Heart left ventricle (tissue), 13 donors: Measurements from ENCODE around the gene ITGB3.

Experiments
- CTCF ChIP-seq, 12 donors: fragments of 200-600 bp; sonication (generic) in 4 of 12; IDR thresholded peaks; one replicate each; pipeline versions ENCODE4 v1.5.0 to v1.8.0; 2018 to 2022; ENCODE audit warnings: antibody characterized with exemption in 12 of 12, mild to moderate bottlenecking in 5 of 12
- POLR2A ChIP-seq, 2 donors: fragments of 450-650 bp; IDR thresholded peaks; one replicate each; pipeline ENCODE4 v1.6.1; 2017; ENCODE audit warnings: antibody characterized with exemption in 2 of 2, mild to moderate bottlenecking in 2 of 2, moderate library complexity in 2 of 2
- donor health status: ischemic (EF 13 %, LVEDD 7.1; RV severe dilation, severe dysfunction).
- donor health status: DM: no; HTN: yes; CAD: no.
- donor health status: DM: no; HTN: no; CAD: no.
- donor health status: ischemic (EF 25% LVEDD 6.9; RV normal size, moderate dysfunction).
- donor health status: ischemic (EF 25% LVEDD 5.7; RV mildly dilated, moderate dysfunction).
- donor health status: ischemic (EF 35%, LVEDD 5.7; RV mildly dilated, moderate dysfunction).
- donor health status: nonischemic (EF 11% LVEDD 7.7; RV severe dilation, severe dysfunction).
- donor health status: DM: yes; HTN: yes; CAD: no.
- donor health status: PGD.
- donor health status: ischemic (EF 29% LVEDD 5.4; RV normal size, mild dysfunction).
- donor health status: nonischemic (EF 23%, LVEDD 6.1; RV moderate dilation, normal function).

GRCh38 chr17:47304186-47304585 is 50.6 kb downstream of the ITGB3 start:
- TF ChIP-seq CTCF (IDR thresholded peaks at IDR 0.05) (no peak), POLR2A (IDR thresholded peaks at IDR 0.05) (no peak)
